ENCODE results near the gene TES. TPM values are rescaled to one million over a fixed set of nuclear protein-coding genes. Genes with fewer than 3 reads are reported as not detected.
"Not testable (repeated sequence)": the region's sequence is repeated elsewhere in the genome, so short reads cannot be mapped to it uniquely, and the experiment has no call there.

The TES gene
- total and polyA plus RNA-seq, 4 donors, result 51.9 to 105 (median 78.0) TPM

GRCh38 chr7:116292381-116292780 lies 82.0 kb downstream of the TES start:
- DNase-seq (no peak), ATAC-seq (ENCODE audit: insufficient read depth, low FRiP score) (no peak)
- 95% methylated on average over 1 of the region's 1 CpG for whole genome bisulfite sequencing, 2 donors
- no peak for TF ChIP-seq CTCF (IDR thresholded peaks at IDR 0.05; ENCODE audit: control extremely low read depth, extremely low read depth)
- no peaks in the 10 kb centered on the region for H3K27me3 ChIP-seq (ENCODE audit: control insufficient read depth in 3 of 3, insufficient read depth in 3 of 3, low read length in 2 of 3)
- H3K4me3 ChIP-seq, result no peak overlapping the region
- H3K9me3 ChIP-seq (ENCODE audit: control insufficient read depth in 4 of 4, insufficient read depth in 3 of 4, low read length in 3 of 4), result peaks cover 0 to 2% (median 0%) of the 10 kb centered on the region in 4 donors
- H3K36me3 ChIP-seq (ENCODE audit: control insufficient read depth in 4 of 4, insufficient read depth in 4 of 4, low read length in 4 of 4), result no peaks in the 10 kb centered on the region
- no peak overlapping the region for H3K27ac ChIP-seq (ENCODE audit: low read depth in 1 of 2, low read length in 1 of 2)
- no peak overlapping the region for H3K9ac ChIP-seq (ENCODE audit: insufficient read depth in 1 of 2, low read length in 2 of 2)
- peaks cover 0 to 6% (median 0%) of the 10 kb centered on the region in 5 donors for H3K4me1 ChIP-seq (ENCODE audit: control insufficient read depth in 5 of 5, insufficient read depth in 5 of 5, low read length in 5 of 5)

- no peak for ATAC-seq (ENCODE audit: insufficient read depth, low FRiP score)
- Histone ChIP-seq H3K9me3 (ENCODE audit: control insufficient read depth in 4 of 4, insufficient read depth in 3 of 4, low read length in 3 of 4) (peaks cover 0 to 2% (median 0%) of the 10 kb centered on the region in 4 donors), H3K4me3 (no peak overlapping the region), H3K27me3 (ENCODE audit: control insufficient read depth in 3 of 3, insufficient read depth in 3 of 3, low read length in 2 of 3) (no peaks in the 10 kb centered on the region), H3K9ac (ENCODE audit: insufficient read depth in 1 of 2, low read length in 2 of 2) (no peak overlapping the region), H3K4me1 (ENCODE audit: control insufficient read depth in 5 of 5, insufficient read depth in 5 of 5, low read length in 5 of 5) (peaks cover 0 to 4% (median 0%) of the 10 kb centered on the region in 5 donors), H3K36me3 (ENCODE audit: control insufficient read depth in 4 of 4, insufficient read depth in 4 of 4, low read length in 4 of 4) (no peaks in the 10 kb centered on the region), H3K27ac (ENCODE audit: low read depth in 1 of 2, low read length in 1 of 2) (no peak overlapping the region)
- no peak for TF ChIP-seq CTCF (IDR thresholded peaks at IDR 0.05; ENCODE audit: control extremely low read depth, extremely low read depth)
- WGBS, 2 donors, result 93% methylated on average over 1 of the region's 1 CpG
- no peak for DNase-seq
Observed at GRCh38 chr7:116293139-116293538, 82.8 kb downstream of the TES start.

- Histone ChIP-seq H3K9ac (ENCODE audit: insufficient read depth in 1 of 2, low read length in 2 of 2) (no peak overlapping the region), H3K9me3 (ENCODE audit: control insufficient read depth in 4 of 4, insufficient read depth in 3 of 4, low read length in 3 of 4) (peaks cover 0 to 2% (median 0%) of the 10 kb centered on the region in 4 donors), H3K27me3 (ENCODE audit: control insufficient read depth in 3 of 3, insufficient read depth in 3 of 3, low read length in 2 of 3) (no peaks in the 10 kb centered on the region), H3K4me3 (no peak overlapping the region), H3K4me1 (ENCODE audit: control insufficient read depth in 5 of 5, insufficient read depth in 5 of 5, low read length in 5 of 5) (peaks cover 0 to 4% (median 0%) of the 10 kb centered on the region in 5 donors), H3K36me3 (ENCODE audit: control insufficient read depth in 4 of 4, insufficient read depth in 4 of 4, low read length in 4 of 4) (no peaks in the 10 kb centered on the region), H3K27ac (ENCODE audit: low read depth in 1 of 2, low read length in 1 of 2) (no peak overlapping the region)
- no peak for TF ChIP-seq CTCF (IDR thresholded peaks at IDR 0.05; ENCODE audit: control extremely low read depth, extremely low read depth)
- DNase-seq (no peak), ATAC-seq (ENCODE audit: insufficient read depth, low FRiP score) (no peak)
- WGBS, 2 donors, result 94 to 96% methylated on average over 3 of the region's 3 CpGs
Observed at GRCh38 chr7:116293633-116294032, 83.3 kb downstream of the TES start.

GRCh38 chr7:116295903-116296302 lies 85.6 kb downstream of the TES start:
- not testable (repeated sequence) for H3K27ac ChIP-seq (ENCODE audit: low read depth in 1 of 2, low read length in 1 of 2); H3K9ac ChIP-seq (ENCODE audit: insufficient read depth in 1 of 2, low read length in 2 of 2); H3K27me3 ChIP-seq (ENCODE audit: control insufficient read depth in 3 of 3, insufficient read depth in 3 of 3, low read length in 2 of 3); DNase-seq; H3K4me1 ChIP-seq (ENCODE audit: control insufficient read depth in 5 of 5, insufficient read depth in 5 of 5, low read length in 5 of 5); H3K9me3 ChIP-seq (ENCODE audit: control insufficient read depth in 4 of 4, insufficient read depth in 3 of 4, low read length in 3 of 4); H3K4me3 ChIP-seq; H3K36me3 ChIP-seq (ENCODE audit: control insufficient read depth in 4 of 4, insufficient read depth in 4 of 4, low read length in 4 of 4); ATAC-seq (ENCODE audit: insufficient read depth, low FRiP score)

Data from lung (tissue), 12 donors.